HCT116 (cell line): ENCODE measurements around the gene FAT2.

ENCODE experiments used
- CTCF ChIP-seq, 3 experiments: fragments of 200-600 bp in 1 of 3; sonication (generic) in 1 of 3; IDR thresholded peaks in 2 of 3; conservative IDR thresholded peaks in 1 of 3; 2 replicates each; pipeline ENCODE4 v1.5.1; 2012 to 2017; ENCODE audit warnings: low read depth in 2 of 3, low read length in 2 of 3, antibody characterized with exemption in 1 of 3, borderline replicate concordance in 1 of 3, control low read depth in 1 of 3, mild to moderate bottlenecking in 1 of 3, mixed read lengths in 1 of 3, mixed run types in 1 of 3, moderate library complexity in 1 of 3; ENCODE audit not compliant: insufficient read depth in 1 of 3
- ELF1 ChIP-seq: IDR thresholded peaks from 2 replicates; pipeline ENCODE4 v1.6.1; 2012; ENCODE audit warnings: low read depth, borderline replicate concordance
- EZH2 ChIP-seq: fragments of 200-600 bp; sonication (generic); IDR thresholded peaks from 2 replicates; pipeline ENCODE4 v1.6.1; 2017; ENCODE audit warnings: antibody characterized with exemption, mixed run types
- MAX ChIP-seq: IDR thresholded peaks from 2 replicates; pipeline ENCODE4 v1.6.1; 2012
- POLR2A ChIP-seq: IDR thresholded peaks from 2 replicates; pipeline ENCODE4 v1.7.0; 2011; ENCODE audit warnings: borderline replicate concordance; ENCODE audit not compliant: insufficient read depth, insufficient read length; ENCODE audit errors: extremely low read depth
- SIN3A ChIP-seq: IDR thresholded peaks from 2 replicates; pipeline ENCODE4 v1.6.1; 2012; ENCODE audit warnings: low read depth
- TCF7L2 ChIP-seq: IDR thresholded peaks from 2 replicates; pipeline ENCODE4 v1.7.0; 2011; ENCODE audit warnings: borderline replicate concordance, inconsistent platforms; ENCODE audit not compliant: insufficient read depth, insufficient read length; ENCODE audit errors: extremely low read depth

- TF ChIP-seq CTCF (IDR thresholded peaks at IDR 0.05 in 2 of 3, conservative IDR thresholded peaks at IDR 0.05 in 1 of 3; ENCODE audit: borderline replicate concordance in 1 of 3, insufficient read depth in 1 of 3, low read depth in 2 of 3, low read length in 2 of 3), result no peak
- no peak for TF ChIP-seq TCF7L2
- TF ChIP-seq EZH2, result no peak
- TF ChIP-seq POLR2A, result no peak
- no peak for TF ChIP-seq SIN3A
- TF ChIP-seq MAX, result no peak
- no peak for TF ChIP-seq ELF1
Observed at GRCh38 chr5:151633892-151634291, 42.8 kb upstream of the FAT2 start.
